Smooth muscle cell (in vitro differentiated cells): Measurements from ENCODE around the gene SH3GLB1. TPM values are rescaled to one million over a fixed set of nuclear protein-coding genes. Genes with fewer than 3 reads are reported as not detected.

ENCODE experiments used
- DNase-seq: peaks from one replicate; lab custom pipeline; 2025; ENCODE audit not compliant: unreplicated experiment; lab: John Stamatoyannopoulos, UW
- H2AFZ ChIP-seq: fragments of 200-600 bp; sonication (generic); 2 replicates; pipeline ENCODE4 v1.6.0; 2016; ENCODE audit warnings: antibody characterized with exemption, low read depth, mild to moderate bottlenecking
- H3F3A ChIP-seq: fragments of 200-600 bp; sonication (generic); 2 replicates; pipeline ENCODE4 v1.6.0; 2017; ENCODE audit warnings: antibody characterized with exemption, low read depth
- H3K27ac ChIP-seq: fragments of 200-600 bp; sonication (generic); 2 replicates; pipeline ENCODE4 v1.5.1; 2016; ENCODE audit warnings: low read depth, mild to moderate bottlenecking
- H3K27me3 ChIP-seq: fragments of 200-600 bp; sonication (generic); 2 replicates; pipeline ENCODE4 v1.6.1; 2016; ENCODE audit warnings: low read depth, mild to moderate bottlenecking
- H3K36me3 ChIP-seq: fragments of 200-600 bp; sonication (generic); 2 replicates; pipeline ENCODE4 v1.5.1; 2016; ENCODE audit warnings: low read depth
- H3K4me1 ChIP-seq: fragments of 200-600 bp; sonication (generic); 2 replicates; pipeline ENCODE4 v1.5.1; 2016; ENCODE audit warnings: low read depth
- H3K4me2 ChIP-seq: fragments of 200-600 bp; sonication (generic); 2 replicates; pipeline ENCODE4 v1.6.0; 2016; ENCODE audit warnings: mild to moderate bottlenecking
- H3K4me3 ChIP-seq: fragments of 200-600 bp; sonication (generic); 2 replicates; pipeline ENCODE4 v1.5.1; 2016; ENCODE audit warnings: mild to moderate bottlenecking
- H3K79me2 ChIP-seq: fragments of 200-600 bp; sonication (generic); 2 replicates; pipeline ENCODE4 v1.6.0; 2016; ENCODE audit warnings: low read depth, mild to moderate bottlenecking
- H3K9ac ChIP-seq: fragments of 200-600 bp; sonication (generic); 2 replicates; pipeline ENCODE4 v1.6.0; 2016; ENCODE audit warnings: low read depth
- H3K9me3 ChIP-seq: fragments of 200-600 bp; sonication (generic); replicated peaks from 2 replicates; pipeline ENCODE4 v1.5.1; 2016; ENCODE audit warnings: low read depth
- H4K20me1 ChIP-seq: fragments of 200-600 bp; sonication (generic); 2 replicates; pipeline ENCODE4 v1.6.0; 2016; ENCODE audit warnings: low read depth
- CTCF ChIP-seq: fragments of 200-600 bp; sonication (generic); IDR thresholded peaks from 2 replicates; pipeline ENCODE4 v1.5.1; 2017; ENCODE audit warnings: borderline replicate concordance, mild to moderate bottlenecking, antibody characterized with exemption; ENCODE audit not compliant: insufficient read depth, poor library complexity, severe bottlenecking
- WGBS: methylation state at CpG from one replicate; pipeline ENCODE4 v1.1.7; 2016; ENCODE audit warnings: low lambda C conversion rate; 5-methylcytosine and 5-hydroxymethylcytosine counted together
- polyA plus RNA-seq: library from polyadenylated mRNA; unstranded; fragments of >200 nt; fragmentation: Nextera tagmentation; extraction: Ambion mirVana; gene quantifications from 2 replicates; pipeline ENCODE4 v1.2.1, GENCODE V29; 2016
- total RNA-seq: library from RNA; depleted of rRNA; stranded (reverse); fragments of >200 nt; gene quantifications from 2 replicates; pipeline ENCODE4 v1.2.3, GENCODE V29; 2014

Gene SH3GLB1
- total and polyA plus RNA-seq, 2 experiments from 2014 or later: 69.0 to 86.8 TPM

GRCh38 chr1:86705665-86705985 is 1.2 kb downstream of the SH3GLB1 start:
- peak overlapping the region; percentile 93 for H2AFZ ChIP-seq
- DNase-seq: no peak
- H3F3A ChIP-seq: peaks cover 10% of the 10 kb centered on the region
- TF ChIP-seq CTCF: no peak
- no peaks in the 10 kb centered on the region for H3K27me3 ChIP-seq
- peaks cover 49% of the 10 kb centered on the region for H4K20me1 ChIP-seq
- H3K4me1 ChIP-seq: peaks cover 34% of the 10 kb centered on the region
- H3K27ac ChIP-seq: peak overlapping the region; percentile 92
- WGBS: 11% methylated on average over 4 of the region's 4 CpGs
- peak overlapping the region; percentile 94 for H3K9ac ChIP-seq
- no peaks in the 10 kb centered on the region for H3K9me3 ChIP-seq
- H3K4me3 ChIP-seq: peak overlapping the region; percentile 90
- H3K79me2 ChIP-seq: peaks cover 55% of the 10 kb centered on the region
- H3K4me2 ChIP-seq: peak overlapping the region; percentile 99
- H3K36me3 ChIP-seq: no peaks in the 10 kb centered on the region

- Histone ChIP-seq H3K4me2 (peak overlapping the region; percentile 99), H3K27ac (peak overlapping the region; percentile 92), H3K9ac (peak overlapping the region; percentile 94)
Observed at GRCh38 chr1:86706018-86706635, 1.8 kb downstream of the SH3GLB1 start.

GRCh38 chr1:86708920-86709319 is 4.5 kb downstream of the SH3GLB1 start:
- H3K27ac ChIP-seq: peak overlapping the region; percentile 74

More at GRCh38 chr1:86706018-86706635, 1.8 kb downstream of the SH3GLB1 start:
- H3F3A ChIP-seq: peaks cover 10% of the 10 kb centered on the region
- TF ChIP-seq CTCF: no peak
- H3K27me3 ChIP-seq: no peaks in the 10 kb centered on the region
- H3K9me3 ChIP-seq: no peaks in the 10 kb centered on the region
- 21% methylated on average over 2 of the region's 2 CpGs for WGBS
- H4K20me1 ChIP-seq: peaks cover 54% of the 10 kb centered on the region
- peaks cover 34% of the 10 kb centered on the region for H3K4me1 ChIP-seq
- H3K36me3 ChIP-seq: no peaks in the 10 kb centered on the region
- H3K4me3 ChIP-seq: peak overlapping the region; percentile 90
- no peak for DNase-seq
- H2AFZ ChIP-seq: no peak overlapping the region
- peaks cover 60% of the 10 kb centered on the region for H3K79me2 ChIP-seq

More at GRCh38 chr1:86708920-86709319, 4.5 kb downstream of the SH3GLB1 start:
- Histone ChIP-seq H3K4me1 (peaks cover 52% of the 10 kb centered on the region), H4K20me1 (peaks cover 82% of the 10 kb centered on the region), H3K79me2 (peaks cover 88% of the 10 kb centered on the region), H3K36me3 (no peaks in the 10 kb centered on the region), H2AFZ (peak overlapping the region; percentile 60), H3K4me3 (peak overlapping the region; percentile 15), H3F3A (peaks cover 10% of the 10 kb centered on the region), H3K27me3 (no peaks in the 10 kb centered on the region), H3K9ac (peak overlapping the region; percentile 54), H3K4me2 (peak overlapping the region; percentile 99), H3K9me3 (no peaks in the 10 kb centered on the region)
- WGBS: 30% methylated on average over 1 of the region's 1 CpG
- TF ChIP-seq CTCF: no peak
- DNase-seq: no peak
